ENCODE data around the gene WDR83. TPM values are rescaled to one million over a fixed set of nuclear protein-coding genes. Genes with fewer than 3 reads are reported as not detected.

The WDR83 gene
- total and polyA plus RNA-seq, 4 donors: 3.9 to 5.1 (median 4.2) TPM

GRCh38 chr19:12639901-12640613, 26.6 kb upstream of the WDR83 start:
- Histone ChIP-seq H3K9me3 (ENCODE audit: control insufficient read depth in 4 of 4, low read length in 3 of 4) (no peaks in the 10 kb centered on the region), H3K4me1 (ENCODE audit: control insufficient read depth in 4 of 4, insufficient read depth in 4 of 4, low read length in 3 of 4) (peaks cover 0 to 3% (median 1%) of the 10 kb centered on the region in 4 donors), H3K27me3 (ENCODE audit: control insufficient read depth in 4 of 4, insufficient read depth in 4 of 4, low read length in 3 of 4) (no peaks in the 10 kb centered on the region), H3K27ac (ENCODE audit: low read depth in 1 of 2, low read length in 2 of 2) (no peak overlapping the region), H3K9ac (ENCODE audit: low read depth in 1 of 2, low read length in 2 of 2) (no peak overlapping the region), H3K36me3 (ENCODE audit: control insufficient read depth in 4 of 4, insufficient read depth in 3 of 4, low read depth in 1 of 4, low read length in 3 of 4) (no peaks in the 10 kb centered on the region), H3K4me3 (ENCODE audit: low read depth in 1 of 3, low read length in 3 of 3) (peak overlapping the region in 1 of 3 donors; percentile 24)
- peak; percentile 83 for DNase-seq (ENCODE audit: low spot score)
- no peak for TF ChIP-seq ATF3 (IDR thresholded peaks at IDR 0.05)
- TF ChIP-seq RAD21 (IDR thresholded peaks at IDR 0.05): peak; percentile 47 to 76
- no peak for TF ChIP-seq YY1 (IDR thresholded peaks at IDR 0.05)
- no peak for TF ChIP-seq MAX (IDR thresholded peaks at IDR 0.05)
- no peak for TF ChIP-seq TAF1 (conservative IDR thresholded peaks at IDR 0.05)
- TF ChIP-seq CTCF (IDR thresholded peaks at IDR 0.05; ENCODE audit: low read depth, low read length, missing input control): peak; percentile 62
- no peak for TF ChIP-seq NR2F2 (IDR thresholded peaks at IDR 0.05)
- no peak for TF ChIP-seq HNF4G (IDR thresholded peaks at IDR 0.05)
- no peak for TF ChIP-seq REST (IDR thresholded peaks at IDR 0.05)
- 16% methylated on average over 39 of the region's 39 CpGs for WGBS

GRCh38 chr19:12641456-12641855, 25.2 kb upstream of the WDR83 start:
- no peak for TF ChIP-seq CTCF (IDR thresholded peaks at IDR 0.05; ENCODE audit: low read depth, low read length, missing input control)
- no peak for TF ChIP-seq JUND (IDR thresholded peaks at IDR 0.05)
- Histone ChIP-seq H3K27ac (ENCODE audit: low read depth in 1 of 2, low read length in 2 of 2) (no peak overlapping the region), H3K4me1 (ENCODE audit: control insufficient read depth in 4 of 4, insufficient read depth in 4 of 4, low read length in 3 of 4) (peaks cover 0 to 3% (median 1%) of the 10 kb centered on the region in 4 donors), H3K4me3 (ENCODE audit: low read depth in 1 of 3, low read length in 3 of 3) (no peak overlapping the region), H3K9ac (ENCODE audit: low read depth in 1 of 2, low read length in 2 of 2) (no peak overlapping the region), H3K27me3 (ENCODE audit: control insufficient read depth in 4 of 4, insufficient read depth in 4 of 4, low read length in 3 of 4) (no peaks in the 10 kb centered on the region), H3K9me3 (ENCODE audit: control insufficient read depth in 4 of 4, low read length in 3 of 4) (no peaks in the 10 kb centered on the region), H3K36me3 (ENCODE audit: control insufficient read depth in 4 of 4, insufficient read depth in 3 of 4, low read depth in 1 of 4, low read length in 3 of 4) (no peaks in the 10 kb centered on the region)
- 79% methylated on average over 13 of the region's 13 CpGs for WGBS
- DNase-seq (ENCODE audit: low spot score): no peak
